HAP-1 (cell line): ENCODE data around the gene DDR1.

Experiments used
- DNase-seq, 2 experiments: peaks; one replicate each; pipeline ENCODE4 v3.0.0-alpha.2; 2016 to 2020; ENCODE audit warnings: low spot score in 2 of 2
- H3K27me3 ChIP-seq: fragments of 250-450 bp; sonication (Bioruptor Pico); 2 replicates; pipeline ENCODE4 v1.5.1; 2020; ENCODE audit warnings: low read depth, mild to moderate bottlenecking, moderate library complexity
- H3K36me3 ChIP-seq: fragments of 250-450 bp; sonication (Bioruptor Pico); replicated peaks from 2 replicates; pipeline ENCODE4 v1.5.1; 2020; ENCODE audit warnings: mild to moderate bottlenecking
- H3K4me1 ChIP-seq: fragments of 250-450 bp; sonication (Bioruptor Pico); 2 replicates; pipeline ENCODE4 v1.5.1; 2020; ENCODE audit warnings: mild to moderate bottlenecking
- H3K4me3 ChIP-seq: fragments of 250-450 bp; sonication (Bioruptor Pico); 2 replicates; pipeline ENCODE4 v1.5.1; 2020; ENCODE audit warnings: mild to moderate bottlenecking, moderate library complexity
- H3K9me3 ChIP-seq: fragments of 250-450 bp; sonication (Bioruptor Pico); 2 replicates; pipeline ENCODE4 v1.5.1; 2020; ENCODE audit warnings: mild to moderate bottlenecking, moderate library complexity
- in situ Hi-C: fragments of 300-500 bp; cut with MboI; formaldehyde crosslinking; loops from 3 replicates; pipeline ENCODE4 v1.14.3; 2020; ENCODE audit warnings: low sequenced_read_pairs, inconsistent platforms, mixed read lengths

DDR1 gene

DNA sequence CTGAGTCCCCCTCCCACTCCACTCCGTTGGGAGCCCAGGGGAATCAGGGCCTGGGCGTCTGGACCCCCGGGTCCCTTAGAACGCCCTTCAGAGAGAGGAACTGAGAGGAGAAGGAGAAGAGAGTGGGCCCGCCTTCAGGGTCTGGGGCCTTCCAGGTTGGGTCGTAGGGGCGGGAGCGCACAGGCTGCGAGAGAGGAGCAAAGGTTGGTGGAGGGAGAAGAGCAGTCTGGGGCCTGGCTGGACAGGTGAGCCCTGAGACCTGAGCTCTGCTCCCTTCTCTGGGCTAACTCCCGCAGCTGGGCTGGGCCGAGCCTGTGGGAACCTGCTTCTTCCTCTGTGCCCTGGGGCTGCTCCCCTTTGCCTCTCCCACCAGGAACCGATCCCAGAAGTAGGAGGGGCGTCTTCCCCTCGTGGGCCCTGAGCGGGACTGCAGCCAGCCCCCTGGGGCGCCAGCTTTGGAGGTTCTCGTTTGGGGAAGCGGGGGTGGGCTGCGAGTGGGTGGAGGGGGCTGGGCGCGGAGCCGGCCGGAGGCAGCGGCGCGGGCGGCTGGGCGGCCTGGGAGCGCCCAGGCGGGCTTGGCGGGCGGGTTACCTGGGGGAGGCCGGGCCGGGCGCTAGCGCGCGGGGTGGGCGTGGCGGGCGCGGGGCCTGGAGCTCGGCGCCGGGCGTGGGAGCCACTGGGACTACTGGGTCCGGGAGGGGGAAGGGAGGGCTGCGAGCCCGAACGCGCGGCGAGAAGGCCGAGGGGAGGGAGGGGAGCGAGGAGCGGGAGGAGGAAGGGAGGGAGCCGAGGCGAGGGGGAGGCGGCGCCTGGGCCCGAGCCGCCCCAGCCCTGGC is at the start of gene DDR1:
Gene DDR1, plus strand, starts transcription at position 835 of the 836 bp plus-strand sequence. CDS start 4,211 bp downstream, outside the sequence.
- H3K4me1 ChIP-seq: peaks cover 28% of the 10 kb centered on the region
- peak within 1 kb of the TSS; percentile 40 for H3K4me3 ChIP-seq
- no peaks in the 10 kb centered on the region for H3K36me3 ChIP-seq
- no peaks in the 10 kb centered on the region for H3K27me3 ChIP-seq
- in situ Hi-C loops: no loop called here
- peak; percentile 60 to 81 for DNase-seq
- no peaks in the 10 kb centered on the region for H3K9me3 ChIP-seq

DNA sequence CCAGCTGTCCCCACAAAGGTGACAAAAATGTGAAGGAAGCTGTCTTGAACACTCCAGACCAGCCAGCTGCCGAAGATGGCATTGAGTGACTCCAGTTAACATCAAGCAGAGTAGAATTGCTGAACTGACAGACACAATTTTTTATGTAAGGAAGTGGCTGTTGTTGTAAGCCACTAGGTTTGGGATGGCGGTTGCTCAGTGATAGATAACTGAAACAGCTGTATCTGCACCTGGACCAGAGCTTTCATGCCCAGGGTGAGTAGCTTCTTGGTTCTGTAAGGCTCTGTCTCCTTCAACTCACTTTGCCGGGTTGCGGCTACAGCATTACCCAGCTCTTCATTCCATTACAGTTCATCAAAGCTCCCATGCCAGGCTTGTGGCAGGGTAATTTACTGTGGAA is 49.7 kb upstream of the DDR1 start:
- H3K4me1 ChIP-seq: peaks cover 15% of the 10 kb centered on the region
- H3K4me3 ChIP-seq: no peak overlapping the region
- no peaks in the 10 kb centered on the region for H3K36me3 ChIP-seq
- H3K27me3 ChIP-seq: no peaks in the 10 kb centered on the region
- H3K9me3 ChIP-seq: no peaks in the 10 kb centered on the region
- in situ Hi-C loops: no loop called here
- DNase-seq: no peak

- no peak for DNase-seq
- no peaks in the 10 kb centered on the region for H3K9me3 ChIP-seq
- in situ Hi-C loops: no loop called here
- H3K4me3 ChIP-seq: no peak overlapping the region
- H3K27me3 ChIP-seq: no peaks in the 10 kb centered on the region
- no peaks in the 10 kb centered on the region for H3K36me3 ChIP-seq
- H3K4me1 ChIP-seq: peaks cover 19% of the 10 kb centered on the region
Observed at GRCh38 chr6:30835576-30835975, 48.7 kb upstream of the DDR1 start.

- H3K4me3 ChIP-seq: no peak overlapping the region
Observed at GRCh38 chr6:30836431-30836866, 47.9 kb upstream of the DDR1 start.

DNA sequence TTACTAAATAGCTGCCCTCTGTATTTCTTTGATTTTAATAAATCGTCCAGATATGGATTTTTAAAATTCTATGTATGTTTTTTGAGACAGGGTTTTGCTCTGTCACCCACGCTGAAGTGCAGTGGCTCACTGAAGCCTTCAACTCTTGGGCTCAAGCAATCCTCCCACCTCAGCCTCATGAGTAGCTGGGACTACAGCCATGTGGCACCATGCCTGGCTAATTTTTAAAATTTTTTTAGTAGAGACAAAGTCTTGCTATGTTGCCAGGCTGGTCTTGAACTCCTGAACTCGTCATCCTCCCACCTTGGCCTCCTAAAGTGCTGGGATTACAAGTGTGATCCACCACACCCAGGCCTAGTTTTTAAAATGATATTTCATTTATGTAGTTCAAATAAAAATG is 47.4 kb upstream of the DDR1 start:
- DNase-seq: no peak
- in situ Hi-C loops: no loop called here
- Histone ChIP-seq H3K9me3 (no peaks in the 10 kb centered on the region), H3K36me3 (no peaks in the 10 kb centered on the region), H3K4me1 (peaks cover 19% of the 10 kb centered on the region), H3K27me3 (no peaks in the 10 kb centered on the region), H3K4me3 (no peak overlapping the region)

More at GRCh38 chr6:30836431-30836866, 47.9 kb upstream of the DDR1 start:
- H3K4me1 ChIP-seq: peaks cover 19% of the 10 kb centered on the region
- no peaks in the 10 kb centered on the region for H3K9me3 ChIP-seq
- H3K36me3 ChIP-seq: no peaks in the 10 kb centered on the region
- DNase-seq: no peak
- in situ Hi-C loops: no loop called here
- H3K27me3 ChIP-seq: no peaks in the 10 kb centered on the region

DNA sequence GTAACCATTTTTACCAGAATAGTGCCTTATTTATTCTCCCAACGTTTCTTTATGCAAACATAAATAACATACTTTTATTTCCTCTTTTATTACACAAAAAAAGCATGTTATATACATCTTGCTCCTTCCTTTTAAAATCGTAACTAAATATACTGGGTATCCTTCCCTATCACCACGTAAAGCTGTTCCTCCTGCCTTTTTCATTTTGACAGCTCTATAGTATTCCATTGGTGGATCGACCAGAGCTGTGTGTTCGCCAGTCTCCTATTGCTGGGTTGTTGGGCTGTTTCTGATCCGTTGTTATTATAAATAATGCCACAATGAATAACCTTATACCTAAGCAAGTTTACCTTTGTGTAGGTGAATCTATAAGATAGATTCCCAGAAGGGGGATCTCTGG is 46.9 kb upstream of the DDR1 start:
- H3K36me3 ChIP-seq: no peaks in the 10 kb centered on the region
- in situ Hi-C loops: no loop called here
- no peak overlapping the region for H3K4me3 ChIP-seq
- DNase-seq: no peak
- H3K4me1 ChIP-seq: peaks cover 19% of the 10 kb centered on the region
- H3K9me3 ChIP-seq: no peaks in the 10 kb centered on the region
- H3K27me3 ChIP-seq: no peaks in the 10 kb centered on the region

DNA sequence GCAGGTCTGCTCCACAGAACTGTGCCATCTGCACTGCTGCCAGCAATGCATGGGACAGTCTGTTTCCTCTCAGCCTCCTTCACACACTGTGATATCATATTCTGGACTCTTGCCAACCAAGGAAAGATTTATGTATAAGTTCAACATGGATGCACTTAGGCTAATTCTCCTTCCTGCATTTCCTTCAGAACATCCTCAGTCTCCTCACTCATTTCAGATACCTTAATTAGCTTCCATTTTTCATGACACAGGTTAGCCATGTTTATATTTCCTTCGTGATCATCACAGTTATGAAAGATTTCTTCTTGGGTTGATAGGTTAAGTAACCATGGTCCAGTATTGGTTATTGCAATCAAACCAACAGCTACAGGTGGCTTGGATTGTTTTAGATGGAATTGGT is 46.4 kb upstream of the DDR1 start:
- Histone ChIP-seq H3K4me1 (peaks cover 19% of the 10 kb centered on the region), H3K4me3 (no peak overlapping the region), H3K36me3 (no peaks in the 10 kb centered on the region), H3K27me3 (no peaks in the 10 kb centered on the region), H3K9me3 (no peaks in the 10 kb centered on the region)
- in situ Hi-C loops: no loop called here
- no peak for DNase-seq

- in situ Hi-C loops: no loop called here
- Histone ChIP-seq H3K4me1 (peaks cover 35% of the 10 kb centered on the region), H3K4me3 (no peak overlapping the region), H3K36me3 (no peaks in the 10 kb centered on the region), H3K9me3 (no peaks in the 10 kb centered on the region), H3K27me3 (no peaks in the 10 kb centered on the region)
- peak; percentile 66 to 69 for DNase-seq
Observed at GRCh38 chr6:30839671-30840070, 44.6 kb upstream of the DDR1 start.

- H3K4me3 ChIP-seq: no peak overlapping the region
- in situ Hi-C loops: no loop called here
- H3K9me3 ChIP-seq: no peaks in the 10 kb centered on the region
- peak in 1 of 2 experiments; percentile 35 for DNase-seq
- peaks cover 36% of the 10 kb centered on the region for H3K4me1 ChIP-seq
- no peaks in the 10 kb centered on the region for H3K27me3 ChIP-seq
- H3K36me3 ChIP-seq: no peaks in the 10 kb centered on the region
Observed at GRCh38 chr6:30840084-30840934, 44.0 kb upstream of the DDR1 start.

DNA sequence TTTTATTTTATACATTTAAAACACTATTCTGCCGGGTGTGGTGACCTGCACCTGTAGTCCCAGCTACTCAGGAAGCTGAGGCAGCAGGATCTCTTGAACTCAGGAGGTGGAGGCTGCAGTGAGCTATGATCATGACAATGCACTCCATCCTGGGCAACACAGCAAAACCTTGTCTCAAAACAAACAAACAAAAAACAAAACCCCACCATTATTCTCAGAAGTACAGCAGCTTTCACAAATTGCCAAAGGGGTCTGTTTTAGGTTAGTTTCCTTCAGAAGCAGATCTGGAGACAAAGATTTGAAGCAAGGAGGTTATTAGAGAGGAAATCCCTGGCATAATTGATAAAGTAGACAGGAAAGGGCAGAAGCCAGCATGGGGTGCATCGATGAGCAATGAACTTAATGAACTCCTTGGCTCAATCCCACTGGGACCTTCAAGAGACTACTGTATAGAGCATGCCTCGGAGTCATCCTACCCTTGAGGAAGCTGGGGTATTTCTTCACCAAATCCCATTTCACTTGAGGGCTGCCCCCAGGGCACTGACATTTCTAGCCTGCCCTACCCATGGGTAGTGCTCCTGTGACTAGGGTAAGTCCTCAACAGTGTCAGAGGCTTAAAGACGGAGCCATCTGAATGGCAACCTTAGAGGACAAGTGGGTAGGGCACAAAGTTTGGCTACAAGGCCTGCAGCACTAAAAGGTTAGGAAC is 43.2 kb upstream of the DDR1 start:
- Histone ChIP-seq H3K36me3 (no peaks in the 10 kb centered on the region), H3K27me3 (no peaks in the 10 kb centered on the region), H3K9me3 (no peaks in the 10 kb centered on the region), H3K4me3 (no peak overlapping the region), H3K4me1 (peaks cover 39% of the 10 kb centered on the region)
- in situ Hi-C loops: no loop called here
- no peak for DNase-seq

DNA sequence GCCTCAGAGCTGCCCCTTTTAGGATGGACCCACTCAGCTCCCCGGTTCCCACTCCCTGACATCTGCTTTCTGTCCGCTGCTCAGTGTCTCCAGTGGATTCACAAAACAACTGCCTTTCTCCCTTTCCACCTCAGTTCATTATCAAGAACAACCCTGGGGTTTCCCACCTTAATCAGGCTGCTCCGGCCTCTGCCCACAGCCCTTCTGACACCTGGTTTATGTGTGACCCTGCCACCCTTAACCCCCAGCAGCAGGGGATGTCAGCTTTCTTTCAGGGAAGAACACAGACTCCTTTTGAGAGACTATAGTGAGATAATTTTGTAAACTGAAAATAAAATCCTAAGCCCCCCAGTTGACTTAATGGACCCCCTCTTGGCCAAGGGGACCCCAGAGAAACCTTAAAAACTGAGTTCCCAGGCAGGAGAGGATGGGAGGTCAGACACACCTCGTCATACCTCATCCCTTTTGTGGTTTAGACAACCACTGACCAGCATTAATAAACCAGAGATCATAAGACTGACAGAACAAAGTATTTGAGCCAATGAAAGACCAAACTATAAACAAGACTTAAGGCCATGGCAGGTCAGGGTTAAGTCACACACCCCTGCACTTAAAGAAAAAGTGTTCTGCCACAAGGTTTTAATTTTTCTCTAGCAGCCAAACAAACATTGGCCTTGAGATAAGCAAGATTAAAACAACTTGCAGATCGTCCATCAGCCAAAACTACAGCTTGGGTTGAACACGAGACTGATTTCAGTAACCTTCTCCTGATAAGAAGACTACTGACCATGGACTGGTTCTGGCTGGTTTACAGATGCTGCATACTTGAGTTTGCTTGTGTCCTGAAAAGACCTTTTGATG is 42.4 kb upstream of the DDR1 start:
- Histone ChIP-seq H3K4me1 (peaks cover 39% of the 10 kb centered on the region), H3K36me3 (no peaks in the 10 kb centered on the region), H3K9me3 (no peaks in the 10 kb centered on the region), H3K27me3 (no peaks in the 10 kb centered on the region), H3K4me3 (no peak overlapping the region)
- in situ Hi-C loops: no loop called here
- no peak for DNase-seq

DNA sequence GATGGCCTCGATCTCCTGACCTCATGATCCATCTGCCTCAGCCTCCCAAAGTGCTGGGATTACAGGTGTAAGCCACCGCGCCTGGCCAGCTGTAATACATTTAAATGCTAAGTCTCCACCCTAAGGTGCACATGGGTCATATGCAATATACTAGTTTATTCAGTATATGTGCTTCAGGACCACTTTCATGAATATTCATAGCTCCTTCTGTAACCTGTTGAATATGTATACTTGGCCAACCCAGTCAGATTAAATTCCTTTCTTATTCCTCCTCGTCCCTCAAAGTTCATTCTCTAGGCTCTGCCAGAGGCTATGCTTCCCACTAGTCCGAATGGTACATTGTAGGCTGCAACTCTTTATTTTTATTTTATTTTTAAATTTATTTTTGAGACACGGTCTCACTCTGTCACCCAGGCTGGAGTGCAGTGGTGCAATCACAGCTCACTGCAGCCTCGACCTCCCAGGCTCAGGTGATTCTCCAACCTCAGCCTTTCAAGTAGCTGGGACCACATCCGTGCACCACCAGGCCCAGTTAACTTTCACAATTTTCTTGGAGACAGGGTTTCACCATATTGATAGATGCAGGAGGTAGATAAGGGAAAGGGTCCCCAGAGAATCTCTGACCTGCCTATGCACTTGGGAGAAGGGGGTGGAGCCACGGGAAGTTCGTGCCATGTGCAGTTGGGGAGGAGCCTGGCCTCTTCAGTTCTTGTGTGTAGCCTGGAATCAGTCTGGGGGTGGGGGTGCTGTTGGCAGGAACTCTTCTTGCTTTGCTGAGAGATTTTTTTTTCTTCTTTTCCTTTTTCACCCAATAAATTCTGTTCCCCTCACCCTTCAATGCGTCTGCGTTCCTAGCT is 41.3 kb upstream of the DDR1 start:
- Histone ChIP-seq H3K36me3 (no peaks in the 10 kb centered on the region), H3K9me3 (no peaks in the 10 kb centered on the region), H3K4me1 (peaks cover 42% of the 10 kb centered on the region), H3K27me3 (no peaks in the 10 kb centered on the region), H3K4me3 (no peak overlapping the region)
- peak; percentile 26 to 70 for DNase-seq
- in situ Hi-C loops: no loop called here
